HepG2 (cell line): ENCODE results near the gene PTH1R. TPM values are rescaled to one million over a fixed set of nuclear protein-coding genes. Genes with fewer than 3 reads are reported as not detected.

Experiments
- ATAC-seq: fragments of 200-7000 bp; cut with Tn5 transposase; 3 replicates; pipeline ENCODE4 v1.9.1; 2020; ENCODE audit warnings: mild to moderate bottlenecking, moderate library complexity
- BruUV-seq: library from RNA; stranded (reverse); fragments of 400-500 nt; replicated peaks from 2 replicates; lab custom pipeline; 2021; lab: Mats Ljungman, UMichigan
- CTCF ChIA-PET: fragments of 300-600 bp; formaldehyde crosslinking; extraction: SDS; loops from one replicate; lab custom pipeline; 2021; ENCODE audit warnings: low total read pairs, inconsistent platforms, low intra/inter-chr PET ratio; lab: Yijun Ruan, JAX
- POLR2A ChIA-PET: fragments of 350-600 bp; sonication (Branson Sonifier 250); formaldehyde crosslinking; loops from one replicate; lab custom pipeline; 2020; ENCODE audit warnings: antibody characterized with exemption, inconsistent platforms; lab: Yijun Ruan, JAX
- DNase-seq: peaks from one replicate; pipeline ENCODE4 v3.0.0-alpha.2; 2015; ENCODE audit warnings: low spot score
- FAIRE-seq: peaks from 3 replicates; lab custom pipeline; 2011; peaks lifted over from hg19 to GRCh38; lab: Jason Lieb, UNC
- H2AFZ ChIP-seq: one replicate; pipeline ENCODE4 v1.6.1; 2011; ENCODE audit warnings: low read length, inconsistent platforms
- H3K27ac ChIP-seq: fragments of 300-600 bp; 3 replicates; pipeline ENCODE4 v1.8.0; 2011; ENCODE audit warnings: mixed run types, mild to moderate bottlenecking, mixed read lengths, low read length, inconsistent platforms; ENCODE audit not compliant: insufficient read depth; ENCODE audit errors: extremely low read length
- H3K27me3 ChIP-seq, 2 experiments: fragments of 200-600 bp in 1 of 2; 2 replicates in 1 of 2; 3 replicates in 1 of 2; pipeline versions ENCODE4 v1.6.0 to v1.8.0; 2011; ENCODE audit warnings: low read length in 2 of 2, mild to moderate bottlenecking in 2 of 2, moderate library complexity in 2 of 2, inconsistent platforms in 1 of 2; ENCODE audit not compliant: insufficient read depth in 2 of 2, control insufficient read depth in 1 of 2
- H3K36me3 ChIP-seq, 2 experiments: fragments of 200-600 bp in 1 of 2; replicated peaks in 1 of 2; 2 replicates in 1 of 2; 3 replicates in 1 of 2; pipeline versions ENCODE4 v1.5.1 to v1.8.0; 2011; ENCODE audit warnings: low read length in 2 of 2, inconsistent platforms in 1 of 2; ENCODE audit not compliant: insufficient read depth in 2 of 2, control insufficient read depth in 1 of 2
- H3K4me1 ChIP-seq: 2 replicates; pipeline ENCODE4 v1.5.1; 2012; ENCODE audit warnings: low read length, inconsistent platforms; ENCODE audit not compliant: insufficient read depth
- H3K4me2 ChIP-seq: 2 replicates; pipeline ENCODE4 v1.6.0; 2011; ENCODE audit warnings: low read depth, low read length, inconsistent platforms
- H3K4me3 ChIP-seq, 3 experiments: fragments of 200-600 bp in 1 of 3; sonication (generic), shearing (Covaris generic) in 1 of 3; replicated peaks in 1 of 3; 2 replicates each; pipeline ENCODE4 v1.5.1; 2011 to 2016; ENCODE audit warnings: low read length in 3 of 3, inconsistent platforms in 2 of 3, low read depth in 2 of 3, mild to moderate bottlenecking in 2 of 3, control low read depth in 1 of 3, mixed read lengths in 1 of 3; ENCODE audit not compliant: insufficient read depth in 1 of 3
- H3K79me2 ChIP-seq: one replicate; pipeline ENCODE4 v1.6.1; 2011; ENCODE audit warnings: low read length, inconsistent platforms; ENCODE audit not compliant: insufficient read depth
- H3K9ac ChIP-seq: 2 replicates; pipeline ENCODE4 v1.6.0; 2011; ENCODE audit warnings: mild to moderate bottlenecking, low read depth, low read length, inconsistent platforms; ENCODE audit not compliant: insufficient read depth
- H3K9me3 ChIP-seq: 2 replicates; pipeline ENCODE4 v1.5.1; 2012; ENCODE audit warnings: mild to moderate bottlenecking, low read length
- H4K20me1 ChIP-seq: 2 replicates; pipeline ENCODE4 v1.6.0; 2011; ENCODE audit warnings: inconsistent platforms, mild to moderate bottlenecking, low read length, moderate library complexity; ENCODE audit not compliant: insufficient read depth
- MEIS2 ChIP-seq: sonication (generic); formaldehyde crosslinking; IDR thresholded peaks from 2 replicates; pipeline ENCODE4 v1.9.0; 2021; ENCODE audit warnings: mild to moderate bottlenecking, missing genetic modification reagents
- SPEN ChIP-seq: sonication (generic); formaldehyde crosslinking; IDR thresholded peaks from 2 replicates; pipeline ENCODE4 v1.5.1; 2020; ENCODE audit warnings: low read depth, mild to moderate bottlenecking, missing genetic modification reagents
- ZNF225 ChIP-seq: sonication (generic); formaldehyde crosslinking; IDR thresholded peaks from 2 replicates; pipeline ENCODE4 v1.4.0; 2020; ENCODE audit warnings: mild to moderate bottlenecking, missing genetic modification reagents
- ZNF382 ChIP-seq: sonication (generic); formaldehyde crosslinking; IDR thresholded peaks from 2 replicates; pipeline ENCODE4 v1.5.0; 2020; ENCODE audit warnings: missing genetic modification reagents, mild to moderate bottlenecking, borderline replicate concordance
- ZNF501 ChIP-seq: sonication (generic); formaldehyde crosslinking; IDR thresholded peaks from 2 replicates; pipeline ENCODE4 v1.5.1; 2020; ENCODE audit warnings: mild to moderate bottlenecking, moderate library complexity, missing genetic modification reagents
- ZSCAN20 ChIP-seq: sonication (generic); formaldehyde crosslinking; IDR thresholded peaks from 2 replicates; pipeline ENCODE4 v1.4.0; 2020; ENCODE audit warnings: missing genetic modification reagents, mild to moderate bottlenecking, borderline replicate concordance
- WGBS: methylation state at CpG from one replicate; pipeline ENCODE4 v1.1.6; 2017; ENCODE audit warnings: low lambda C conversion rate; 5-methylcytosine and 5-hydroxymethylcytosine counted together
- in situ Hi-C: cut with HindIII; loops from 2 replicates; pipeline ENCODE4 v1.10.0; 2017; ENCODE audit warnings: low pct_unique_long_range_greater_than_20kb; ENCODE audit not compliant: extremely low pct_ligation_motif_present
- intact Hi-C: fragments of 100-400 bp; cut with micrococcal nuclease; formaldehyde crosslinking; loops from one replicate; pipeline ENCODE4 v1.10.0; 2022; ENCODE audit not compliant: unreplicated experiment
- polyA plus RNA-seq, 8 experiments: library from polyadenylated mRNA; depleted of rRNA in 3 of 8; stranded (reverse) in 7 of 8; unstranded in 1 of 8; fragments of >200 nt; fragmentation: Illumina TruSeq in 4 of 8; extraction: Trizol in 4 of 8; gene quantifications; 2 replicates each; pipeline versions ENCODE4 v1.2.1 to v1.2.3, GENCODE V29; 2011 to 2016; ENCODE audit warnings: low read depth in 4 of 8, missing spikeins in 1 of 8, mixed read lengths in 1 of 8; ENCODE audit not compliant: insufficient read depth in 1 of 8
- total RNA-seq, 5 experiments: library from RNA; depleted of rRNA; stranded (reverse); fragments of >200 nt; fragmentation: Illumina TruSeq; extraction: Trizol; gene quantifications; 2 replicates each; pipeline ENCODE4 v1.2.3, GENCODE V29; 2016; ENCODE audit warnings: low read depth in 1 of 5
- TF ChIP-seq, protein P1 (sequence below): sonication (generic); formaldehyde crosslinking; conservative IDR thresholded peaks from 2 replicates; pipeline ENCODE4 v1.4.0; 2020; ENCODE audit warnings: mild to moderate bottlenecking, missing genetic modification reagents, moderate library complexity

Gene PTH1R
- total and polyA plus RNA-seq, 2 of the 13 experiments (the other 11 are each of a cell fraction or from before 2014, with no cell fraction given): not detected

DNA sequence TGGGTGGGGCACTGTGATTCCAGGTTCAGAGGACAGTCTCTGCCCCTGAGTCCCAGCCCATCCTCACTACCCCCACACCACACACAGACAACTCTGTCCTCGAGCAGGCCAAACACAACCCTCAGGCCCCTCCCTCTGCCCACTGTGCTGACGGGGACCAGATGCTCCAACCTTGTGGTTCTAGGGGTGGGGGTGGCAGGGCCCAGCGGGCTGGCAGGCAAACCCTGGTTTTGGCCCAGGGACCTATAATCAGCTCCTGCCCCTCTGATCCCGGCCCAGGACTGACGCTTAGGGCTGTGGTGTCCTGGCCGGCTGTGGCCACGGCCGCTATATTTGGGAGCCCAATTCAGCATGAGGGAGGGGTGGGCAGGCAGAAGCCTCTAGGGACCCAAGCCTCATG is 9.2 kb upstream of the PTH1R start:
- peaks cover 3 to 26% of the 10 kb centered on the region in 2 experiments; a peak in 4 of 5 replicates for H3K27me3 ChIP-seq
- ChIA-PET POLR2A (no interaction called here), CTCF (interaction anchor here (3.2 kb wide), 1 partner anchor 40 kb away, joined by 15 read pairs; no protein-coding TSS in a partner anchor)
- H3K4me2 ChIP-seq: no peak overlapping the region; the same call in 1 of the 2 replicates
- no peaks in the 10 kb centered on the region for H4K20me1 ChIP-seq
- in situ Hi-C loops: loop anchor here (5.0 kb wide), 1 partner anchor 39 kb away; no protein-coding TSS in a partner anchor
- peaks cover 38% of the 10 kb centered on the region for H3K4me1 ChIP-seq
- WGBS: 0% methylated on average over 2 of the region's 8 CpGs
- H3K9ac ChIP-seq: no peak overlapping the region
- no TSS peak for BruUV-seq
- no peaks in the 10 kb centered on the region for H3K79me2 ChIP-seq
- intact Hi-C loops: no loop called here
- DNase-seq (no peak), FAIRE-seq (no peak), ATAC-seq (no peak)
- no peak for TF ChIP-seq SPEN (CRISPR knock-in tag)
- TF ChIP-seq ZSCAN20 (CRISPR knock-in tag): no peak
- TF ChIP-seq ZNF382 (CRISPR knock-in tag): no peak
- TF ChIP-seq ZNF501 (CRISPR knock-in tag): no peak
- no peak for TF ChIP-seq ZNF225 (CRISPR knock-in tag)
- TF ChIP-seq MEIS2 (CRISPR knock-in tag): no peak
- TF ChIP-seq, protein P1, sequence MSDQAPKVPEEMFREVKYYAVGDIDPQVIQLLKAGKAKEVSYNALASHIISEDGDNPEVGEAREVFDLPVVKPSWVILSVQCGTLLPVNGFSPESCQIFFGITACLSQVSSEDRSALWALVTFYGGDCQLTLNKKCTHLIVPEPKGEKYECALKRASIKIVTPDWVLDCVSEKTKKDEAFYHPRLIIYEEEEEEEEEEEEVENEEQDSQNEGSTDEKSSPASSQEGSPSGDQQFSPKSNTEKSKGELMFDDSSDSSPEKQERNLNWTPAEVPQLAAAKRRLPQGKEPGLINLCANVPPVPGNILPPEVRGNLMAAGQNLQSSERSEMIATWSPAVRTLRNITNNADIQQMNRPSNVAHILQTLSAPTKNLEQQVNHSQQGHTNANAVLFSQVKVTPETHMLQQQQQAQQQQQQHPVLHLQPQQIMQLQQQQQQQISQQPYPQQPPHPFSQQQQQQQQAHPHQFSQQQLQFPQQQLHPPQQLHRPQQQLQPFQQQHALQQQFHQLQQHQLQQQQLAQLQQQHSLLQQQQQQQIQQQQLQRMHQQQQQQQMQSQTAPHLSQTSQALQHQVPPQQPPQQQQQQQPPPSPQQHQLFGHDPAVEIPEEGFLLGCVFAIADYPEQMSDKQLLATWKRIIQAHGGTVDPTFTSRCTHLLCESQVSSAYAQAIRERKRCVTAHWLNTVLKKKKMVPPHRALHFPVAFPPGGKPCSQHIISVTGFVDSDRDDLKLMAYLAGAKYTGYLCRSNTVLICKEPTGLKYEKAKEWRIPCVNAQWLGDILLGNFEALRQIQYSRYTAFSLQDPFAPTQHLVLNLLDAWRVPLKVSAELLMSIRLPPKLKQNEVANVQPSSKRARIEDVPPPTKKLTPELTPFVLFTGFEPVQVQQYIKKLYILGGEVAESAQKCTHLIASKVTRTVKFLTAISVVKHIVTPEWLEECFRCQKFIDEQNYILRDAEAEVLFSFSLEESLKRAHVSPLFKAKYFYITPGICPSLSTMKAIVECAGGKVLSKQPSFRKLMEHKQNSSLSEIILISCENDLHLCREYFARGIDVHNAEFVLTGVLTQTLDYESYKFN (CRISPR knock-in tag): no peak
- H3K36me3 ChIP-seq: no peaks in the 10 kb centered on the region
- no peak overlapping the region for H3K4me3 ChIP-seq
- H2AFZ ChIP-seq: no peak overlapping the region
- H3K27ac ChIP-seq: no peak overlapping the region
- no peaks in the 10 kb centered on the region for H3K9me3 ChIP-seq
